DOHH2 (cell line): ENCODE data around the gene KRT85.

Source experiments
- H3F3A ChIP-seq: fragments of 200-600 bp; sonication (generic), shearing (Covaris generic); 2 replicates; pipeline ENCODE4 v1.6.0; 2016; ENCODE audit warnings: antibody characterized with exemption, mild to moderate bottlenecking; ENCODE audit not compliant: control insufficient read depth, insufficient read depth
- H3K27ac ChIP-seq: fragments of 200-600 bp; sonication (generic); 2 replicates; pipeline ENCODE4 v1.5.1; 2014; ENCODE audit warnings: low read depth, mild to moderate bottlenecking, low read length, moderate library complexity
- H3K27me3 ChIP-seq: fragments of 200-600 bp; sonication (generic); 2 replicates; pipeline ENCODE4 v1.6.1; 2014; ENCODE audit warnings: mild to moderate bottlenecking, low read length, mixed read lengths; ENCODE audit not compliant: control insufficient read depth
- H3K36me3 ChIP-seq: fragments of 200-600 bp; sonication (generic); 2 replicates; pipeline ENCODE4 v1.6.1; 2014; ENCODE audit warnings: mild to moderate bottlenecking, low read length, moderate library complexity, mixed read lengths; ENCODE audit not compliant: control insufficient read depth
- H3K4me1 ChIP-seq: fragments of 200-600 bp; sonication (generic); 2 replicates; pipeline ENCODE4 v1.6.1; 2014; ENCODE audit warnings: mild to moderate bottlenecking, low read length, mixed read lengths; ENCODE audit not compliant: control insufficient read depth
- H3K4me2 ChIP-seq: fragments of 200-600 bp; sonication (generic); 2 replicates; pipeline ENCODE4 v1.6.0; 2014; ENCODE audit warnings: mild to moderate bottlenecking, low read length, moderate library complexity
- H3K4me3 ChIP-seq: fragments of 200-600 bp; sonication (generic); 2 replicates; pipeline ENCODE4 v1.5.1; 2014; ENCODE audit warnings: mild to moderate bottlenecking, low read length, mixed read lengths
- H3K79me2 ChIP-seq: fragments of 200-600 bp; sonication (generic); 2 replicates; pipeline ENCODE4 v1.6.1; 2014; ENCODE audit warnings: mild to moderate bottlenecking, low read length, mixed read lengths; ENCODE audit not compliant: control insufficient read depth
- H3K9me2 ChIP-seq: fragments of 200-600 bp; sonication (generic); replicated peaks from 2 replicates; pipeline ENCODE4 v1.6.1; 2014; ENCODE audit warnings: mild to moderate bottlenecking, low read length, mixed read lengths; ENCODE audit not compliant: control insufficient read depth
- H3K9me3 ChIP-seq: fragments of 200-600 bp; sonication (generic); 2 replicates; pipeline ENCODE4 v1.6.1; 2014; ENCODE audit warnings: antibody characterized with exemption, low read length, mixed read lengths; ENCODE audit not compliant: control insufficient read depth, insufficient read depth
- H4K20me1 ChIP-seq: fragments of 200-600 bp; sonication (generic); 2 replicates; pipeline ENCODE4 v1.6.0; 2014; ENCODE audit warnings: low read depth, mild to moderate bottlenecking, antibody characterized with exemption, low read length, moderate library complexity; ENCODE audit not compliant: control insufficient read depth, insufficient read depth
- EZH2phosphoT487 ChIP-seq: fragments of 200-600 bp; sonication (generic); IDR thresholded peaks from 2 replicates; pipeline ENCODE4 v1.6.1; 2017; ENCODE audit warnings: borderline replicate concordance, mild to moderate bottlenecking, antibody characterized with exemption, low read length, moderate library complexity, mixed read lengths
- TF ChIP-seq, protein P1 (sequence below): fragments of 200-600 bp; sonication (generic); IDR thresholded peaks from one replicate; pipeline ENCODE4 v1.5.1; 2014; ENCODE audit warnings: antibody characterized with exemption, mild to moderate bottlenecking, low read depth, low read length; ENCODE audit not compliant: poor library complexity, severe bottlenecking

Gene KRT85

DNA sequence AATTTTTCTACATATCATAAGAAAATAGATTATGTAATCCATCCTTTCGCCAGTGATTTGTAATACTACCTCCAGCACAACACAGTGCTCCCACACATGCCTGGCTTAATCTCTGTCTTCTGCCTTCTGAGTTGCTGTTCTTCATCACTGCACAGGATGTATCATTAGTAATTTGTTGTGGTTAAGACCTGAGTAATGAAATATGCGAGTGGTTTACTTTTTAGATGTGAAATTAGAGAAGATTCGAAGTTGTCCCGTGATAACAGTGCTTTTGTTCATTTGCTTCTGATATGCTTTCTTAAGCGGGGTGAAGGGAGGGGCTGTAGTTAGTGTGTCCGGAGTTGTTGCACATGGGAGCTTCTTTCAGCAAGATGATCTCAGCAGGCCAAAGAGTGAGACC is 18.1 kb downstream of the KRT85 start:
- H3K27me3 ChIP-seq = peaks cover 26% of the 10 kb centered on the region
- H3K9me3 ChIP-seq = no peaks in the 10 kb centered on the region
- H3F3A ChIP-seq = no peaks in the 10 kb centered on the region
- H3K4me1 ChIP-seq = no peaks in the 10 kb centered on the region
- H3K4me3 ChIP-seq = no peak overlapping the region
- H3K9me2 ChIP-seq = no peaks in the 10 kb centered on the region
- no peak overlapping the region for H3K27ac ChIP-seq
- H3K4me2 ChIP-seq = no peak overlapping the region
- no peaks in the 10 kb centered on the region for H4K20me1 ChIP-seq
- H3K36me3 ChIP-seq = no peaks in the 10 kb centered on the region
- TF ChIP-seq EZH2phosphoT487 = no peak
- TF ChIP-seq, protein P1, sequence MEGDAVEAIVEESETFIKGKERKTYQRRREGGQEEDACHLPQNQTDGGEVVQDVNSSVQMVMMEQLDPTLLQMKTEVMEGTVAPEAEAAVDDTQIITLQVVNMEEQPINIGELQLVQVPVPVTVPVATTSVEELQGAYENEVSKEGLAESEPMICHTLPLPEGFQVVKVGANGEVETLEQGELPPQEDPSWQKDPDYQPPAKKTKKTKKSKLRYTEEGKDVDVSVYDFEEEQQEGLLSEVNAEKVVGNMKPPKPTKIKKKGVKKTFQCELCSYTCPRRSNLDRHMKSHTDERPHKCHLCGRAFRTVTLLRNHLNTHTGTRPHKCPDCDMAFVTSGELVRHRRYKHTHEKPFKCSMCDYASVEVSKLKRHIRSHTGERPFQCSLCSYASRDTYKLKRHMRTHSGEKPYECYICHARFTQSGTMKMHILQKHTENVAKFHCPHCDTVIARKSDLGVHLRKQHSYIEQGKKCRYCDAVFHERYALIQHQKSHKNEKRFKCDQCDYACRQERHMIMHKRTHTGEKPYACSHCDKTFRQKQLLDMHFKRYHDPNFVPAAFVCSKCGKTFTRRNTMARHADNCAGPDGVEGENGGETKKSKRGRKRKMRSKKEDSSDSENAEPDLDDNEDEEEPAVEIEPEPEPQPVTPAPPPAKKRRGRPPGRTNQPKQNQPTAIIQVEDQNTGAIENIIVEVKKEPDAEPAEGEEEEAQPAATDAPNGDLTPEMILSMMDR = no peak
- H3K79me2 ChIP-seq = no peaks in the 10 kb centered on the region

DNA sequence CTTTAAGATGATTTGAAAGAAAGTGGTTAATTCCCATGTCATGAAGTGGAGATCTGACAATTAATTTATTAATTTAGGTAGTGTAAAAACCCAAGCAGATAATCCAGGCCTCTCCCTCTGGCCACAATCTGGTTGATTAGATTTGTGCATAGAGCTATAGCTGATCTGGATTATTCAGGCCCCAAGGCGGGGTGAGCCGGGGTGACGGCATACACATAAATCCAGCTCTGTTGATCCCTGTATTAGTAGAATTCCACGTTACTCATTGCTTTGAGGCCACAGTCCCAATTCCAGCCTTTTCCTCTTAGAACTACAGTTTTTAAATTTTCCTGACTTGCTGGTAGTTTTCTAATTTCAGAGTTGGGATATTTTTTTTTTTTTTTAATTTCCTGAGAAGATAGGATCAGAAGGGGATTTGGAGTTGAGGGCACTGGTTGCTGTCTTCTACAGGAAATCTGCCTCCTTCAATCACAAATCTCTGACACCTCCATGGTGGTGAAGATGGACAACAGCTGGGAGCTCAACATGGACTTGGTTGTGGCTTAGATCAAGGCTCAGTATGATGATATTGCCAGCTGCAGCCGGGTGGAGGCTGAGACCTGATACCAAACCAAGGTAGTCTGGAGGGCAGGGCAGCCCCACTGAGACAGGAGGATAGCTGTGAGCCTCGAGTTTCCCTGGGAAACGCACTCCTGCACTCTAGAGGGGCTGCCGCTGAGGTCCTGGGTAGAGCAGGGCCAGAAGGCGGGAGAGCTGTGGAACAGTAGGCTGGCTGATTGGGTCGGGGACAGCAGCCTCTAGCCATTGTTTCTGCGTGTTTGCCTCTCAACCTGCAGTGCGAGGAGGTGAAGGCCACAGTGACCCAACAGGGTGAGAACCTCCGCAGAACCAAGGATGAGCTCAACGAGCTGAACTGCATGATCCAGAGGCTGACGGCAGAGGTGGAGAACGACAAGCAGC is 19.4 kb downstream of the KRT85 start:
- no peaks in the 10 kb centered on the region for H3K79me2 ChIP-seq
- H3K4me3 ChIP-seq = no peak overlapping the region
- no peak overlapping the region for H3K4me2 ChIP-seq
- H3K4me1 ChIP-seq = no peaks in the 10 kb centered on the region
- TF ChIP-seq, protein P1 = no peak
- no peak for TF ChIP-seq EZH2phosphoT487
- no peaks in the 10 kb centered on the region for H3K36me3 ChIP-seq
- no peaks in the 10 kb centered on the region for H3K9me3 ChIP-seq
- H3F3A ChIP-seq = no peaks in the 10 kb centered on the region
- H3K27me3 ChIP-seq = peaks cover 19% of the 10 kb centered on the region; the same call in 1 of the 2 replicates
- no peaks in the 10 kb centered on the region for H4K20me1 ChIP-seq
- no peaks in the 10 kb centered on the region for H3K9me2 ChIP-seq
- no peak overlapping the region for H3K27ac ChIP-seq

DNA sequence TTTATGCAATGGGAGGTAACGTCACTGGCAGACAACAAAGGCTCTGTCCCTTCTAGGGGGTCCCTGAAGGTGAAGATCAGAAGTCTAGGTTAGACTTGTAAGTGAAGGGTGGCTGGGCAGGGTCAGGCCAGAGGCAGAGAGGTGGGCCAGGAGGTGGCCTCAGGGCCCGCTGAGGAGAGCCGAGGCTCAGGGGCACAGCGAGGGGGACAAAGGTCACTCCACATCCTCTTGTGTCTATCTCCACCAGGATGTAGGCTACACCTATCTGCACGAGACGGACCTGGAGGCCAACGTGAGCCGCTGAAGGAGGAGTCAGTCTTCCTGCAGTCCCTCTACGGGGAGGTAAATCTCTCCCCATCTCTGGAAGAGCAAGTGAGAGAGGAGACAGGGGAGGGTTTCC is 20.3 kb downstream of the KRT85 start:
- H3K79me2 ChIP-seq = no peaks in the 10 kb centered on the region
- H3K27ac ChIP-seq = no peak overlapping the region
- H4K20me1 ChIP-seq = no peaks in the 10 kb centered on the region
- no peaks in the 10 kb centered on the region for H3K36me3 ChIP-seq
- no peak overlapping the region for H3K4me2 ChIP-seq
- TF ChIP-seq EZH2phosphoT487 = no peak
- TF ChIP-seq, protein P1 = no peak
- H3K9me3 ChIP-seq = no peaks in the 10 kb centered on the region
- H3K4me1 ChIP-seq = no peaks in the 10 kb centered on the region
- H3F3A ChIP-seq = no peaks in the 10 kb centered on the region
- no peaks in the 10 kb centered on the region for H3K9me2 ChIP-seq
- peaks cover 19% of the 10 kb centered on the region; the same call in 1 of the 2 replicates for H3K27me3 ChIP-seq
- no peak overlapping the region for H3K4me3 ChIP-seq
